ES-I3 (cell line): Measurements from ENCODE around the gene RPL36AL.
"Not testable (repeated sequence)": the region's sequence is repeated elsewhere in the genome, so short reads cannot be mapped to it uniquely, and the experiment has no call there.

Experiments used
- H3K36me3 ChIP-seq: 2 replicates; pipeline ENCODE4 v1.6.1; 2013; ENCODE audit warnings: mild to moderate bottlenecking, low read length, control low read depth, moderate library complexity; ENCODE audit not compliant: insufficient read depth
- H3K4me1 ChIP-seq: 2 replicates; pipeline ENCODE4 v1.6.1; 2013; ENCODE audit warnings: mild to moderate bottlenecking, control low read depth, low read length; ENCODE audit not compliant: insufficient read depth
- H3K9ac ChIP-seq: 2 replicates; pipeline ENCODE4 v1.6.1; 2013; ENCODE audit warnings: low read depth, mild to moderate bottlenecking, low read length, moderate library complexity
- H3K9me3 ChIP-seq: 2 replicates; pipeline ENCODE4 v1.6.1; 2013; ENCODE audit warnings: mild to moderate bottlenecking, low read length, moderate library complexity; ENCODE audit not compliant: control insufficient read depth, insufficient read depth

Gene RPL36AL

DNA sequence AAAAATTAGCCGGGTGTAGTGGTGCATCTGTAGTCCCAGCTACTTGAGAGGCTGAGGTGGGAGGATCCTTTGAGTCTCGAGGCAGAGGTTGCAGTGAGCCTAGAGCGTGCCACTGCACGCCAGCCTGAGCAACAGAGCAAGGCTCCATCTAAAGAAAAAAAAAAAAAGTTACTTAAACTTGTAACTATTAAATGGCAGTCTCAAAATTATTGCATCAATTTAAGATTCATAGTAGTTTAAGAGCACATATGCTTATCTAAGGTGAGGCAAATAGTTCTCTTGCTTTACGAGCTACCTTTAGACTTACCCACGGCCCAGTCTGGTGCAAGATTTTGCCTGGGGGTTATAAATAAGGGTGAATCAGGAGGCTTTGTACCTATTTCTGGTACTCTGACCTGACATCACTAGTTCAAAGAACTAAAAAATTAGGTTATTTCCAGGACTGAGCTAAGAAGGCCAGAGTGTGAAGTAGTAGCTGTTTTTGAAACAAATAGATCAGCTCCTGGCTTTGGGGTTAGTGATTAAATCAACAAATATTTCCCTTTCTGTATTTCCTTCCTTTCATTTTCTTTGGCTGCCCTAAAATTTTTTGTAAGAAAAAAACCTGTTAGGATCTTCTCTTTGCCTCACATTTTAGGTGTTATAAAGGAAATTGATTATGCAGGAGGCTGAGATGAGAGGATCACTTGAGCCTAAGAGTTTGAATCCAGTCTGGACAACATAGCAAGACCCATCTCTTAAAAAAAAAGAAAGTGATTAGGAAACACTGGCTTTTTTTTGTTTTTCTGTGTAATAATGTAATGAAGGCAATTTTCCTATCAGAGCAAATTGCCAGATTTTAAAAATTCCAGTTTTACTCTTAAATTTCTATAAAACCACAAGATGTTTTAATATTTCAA is 3.8 kb upstream of the RPL36AL start:
- Histone ChIP-seq H3K36me3 (no peaks in the 10 kb centered on the region; the same call in none of the 2 replicates), H3K9ac (no peak overlapping the region), H3K9me3 (no peaks in the 10 kb centered on the region), H3K4me1 (peaks cover 5% of the 10 kb centered on the region; the same call in 1 of the 2 replicates)

DNA sequence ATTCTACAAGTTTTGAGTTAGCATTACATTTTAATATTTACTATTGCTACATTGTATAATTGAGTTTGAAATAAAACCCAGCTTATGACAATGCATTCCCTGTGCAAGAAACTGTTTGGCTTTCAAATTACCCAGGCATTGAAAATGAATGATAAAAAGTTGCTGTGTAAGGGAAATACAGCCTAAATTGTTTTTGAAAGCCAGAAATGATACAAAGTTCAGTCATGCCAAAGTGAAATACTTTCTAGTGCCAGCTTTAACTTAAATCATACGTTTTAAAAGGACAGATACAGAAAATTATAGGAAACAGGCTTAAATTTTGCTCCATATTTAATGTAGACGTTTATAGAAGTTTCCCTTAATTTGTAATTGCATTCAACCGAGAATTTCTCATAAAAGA is 3.0 kb upstream of the RPL36AL start:
- H3K9me3 ChIP-seq, result no peaks in the 10 kb centered on the region
- H3K4me1 ChIP-seq, result peaks cover 5% of the 10 kb centered on the region; the same call in 1 of the 2 replicates
- peaks cover 2% of the 10 kb centered on the region for H3K36me3 ChIP-seq
- no peak overlapping the region for H3K9ac ChIP-seq

DNA sequence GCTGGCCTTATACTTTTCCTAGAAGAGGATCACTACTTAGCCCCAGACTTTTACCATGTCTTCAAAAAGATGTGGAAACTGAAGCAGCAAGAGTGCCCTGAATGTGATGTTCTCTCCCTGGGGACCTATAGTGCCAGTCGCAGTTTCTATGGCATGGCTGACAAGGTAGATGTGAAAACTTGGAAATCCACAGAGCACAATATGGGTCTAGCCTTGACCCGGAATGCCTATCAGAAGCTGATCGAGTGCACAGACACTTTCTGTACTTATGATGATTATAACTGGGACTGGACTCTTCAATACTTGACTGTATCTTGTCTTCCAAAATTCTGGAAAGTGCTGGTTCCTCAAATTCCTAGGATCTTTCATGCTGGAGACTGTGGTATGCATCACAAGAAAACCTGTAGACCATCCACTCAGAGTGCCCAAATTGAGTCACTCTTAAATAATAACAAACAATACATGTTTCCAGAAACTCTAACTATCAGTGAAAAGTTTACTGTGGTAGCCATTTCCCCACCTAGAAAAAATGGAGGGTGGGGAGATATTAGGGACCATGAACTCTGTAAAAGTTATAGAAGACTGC is 1.7 kb upstream of the RPL36AL start:
- peaks cover 5% of the 10 kb centered on the region; the same call in 1 of the 2 replicates for H3K4me1 ChIP-seq
- no peaks in the 10 kb centered on the region for H3K9me3 ChIP-seq
- H3K36me3 ChIP-seq, result peaks cover 11% of the 10 kb centered on the region
- peak overlapping the region; percentile 100 for H3K9ac ChIP-seq

DNA sequence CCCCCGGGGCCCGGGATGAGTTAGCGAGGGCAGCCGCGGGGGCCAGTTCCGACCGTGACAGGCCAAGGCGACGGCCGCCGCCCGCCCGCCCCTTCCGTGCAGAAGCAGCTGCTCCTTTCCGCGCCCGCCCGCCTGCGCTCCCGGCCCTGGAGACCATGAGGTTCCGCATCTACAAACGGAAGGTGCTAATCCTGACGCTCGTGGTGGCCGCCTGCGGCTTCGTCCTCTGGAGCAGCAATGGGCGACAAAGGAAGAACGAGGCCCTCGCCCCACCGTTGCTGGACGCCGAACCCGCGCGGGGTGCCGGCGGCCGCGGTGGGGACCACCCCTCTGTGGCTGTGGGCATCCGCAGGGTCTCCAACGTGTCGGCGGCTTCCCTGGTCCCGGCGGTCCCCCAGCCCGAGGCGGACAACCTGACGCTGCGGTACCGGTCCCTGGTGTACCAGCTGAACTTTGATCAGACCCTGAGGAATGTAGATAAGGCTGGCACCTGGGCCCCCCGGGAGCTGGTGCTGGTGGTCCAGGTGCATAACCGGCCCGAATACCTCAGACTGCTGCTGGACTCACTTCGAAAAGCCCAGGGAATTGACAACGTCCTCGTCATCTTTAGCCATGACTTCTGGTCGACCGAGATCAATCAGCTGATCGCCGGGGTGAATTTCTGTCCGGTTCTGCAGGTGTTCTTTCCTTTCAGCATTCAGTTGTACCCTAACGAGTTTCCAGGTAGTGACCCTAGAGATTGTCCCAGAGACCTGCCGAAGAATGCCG is 872 bp upstream of the RPL36AL start:
- Histone ChIP-seq H3K4me1 (peaks cover 5% of the 10 kb centered on the region; the same call in 1 of the 2 replicates), H3K9ac (peak overlapping the region; percentile 100), H3K36me3 (peaks cover 11% of the 10 kb centered on the region), H3K9me3 (no peaks in the 10 kb centered on the region)

DNA sequence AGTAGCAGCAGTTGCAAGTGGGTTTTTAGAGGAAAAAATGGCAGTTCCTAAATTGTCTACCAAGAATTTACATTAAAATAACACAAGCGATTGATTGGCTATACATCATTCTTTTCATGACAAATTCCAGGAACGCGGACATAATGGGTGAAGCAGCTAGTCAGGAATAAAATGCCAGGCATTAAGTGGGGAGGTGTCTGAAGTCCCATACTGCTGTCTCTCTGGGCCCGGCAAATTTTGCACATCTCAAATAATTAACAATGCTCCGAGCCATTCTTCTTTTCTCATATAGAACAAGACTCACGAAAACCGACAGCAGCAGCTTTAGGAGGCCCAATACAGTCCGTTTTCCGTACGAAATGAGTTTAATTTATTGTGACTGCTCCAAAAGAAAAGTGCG is 696 bp downstream of the RPL36AL start:
- H3K36me3 ChIP-seq, result peaks cover 11% of the 10 kb centered on the region
- H3K9me3 ChIP-seq, result no peaks in the 10 kb centered on the region
- H3K4me1 ChIP-seq, result peaks cover 5% of the 10 kb centered on the region; the same call in 1 of the 2 replicates
- H3K9ac ChIP-seq, result peak overlapping the region; percentile 100

DNA sequence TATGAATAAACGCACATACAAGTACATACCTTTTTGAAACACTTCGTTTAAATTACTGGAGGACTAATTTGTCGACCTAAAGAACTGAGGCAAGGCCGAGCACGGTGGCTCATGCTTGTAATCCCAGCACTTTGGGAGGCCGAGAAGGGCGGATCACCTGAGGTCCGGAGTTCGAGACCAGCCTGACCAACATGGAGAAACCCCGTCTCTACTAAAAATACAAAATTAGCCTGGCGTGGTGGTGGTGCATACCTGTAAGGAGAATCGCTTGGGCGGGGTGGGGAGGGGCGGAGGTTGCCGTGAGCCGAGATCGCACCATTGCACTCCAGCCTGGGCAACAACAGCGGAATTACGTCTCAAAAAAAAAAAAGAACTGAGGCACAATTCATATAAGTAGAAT is 1.2 kb downstream of the RPL36AL start:
- not testable (repeated sequence) for H3K4me1 ChIP-seq, H3K9me3 ChIP-seq
- Histone ChIP-seq H3K36me3 (peaks cover 11% of the 10 kb centered on the region), H3K9ac (peak overlapping the region; percentile 100)

DNA sequence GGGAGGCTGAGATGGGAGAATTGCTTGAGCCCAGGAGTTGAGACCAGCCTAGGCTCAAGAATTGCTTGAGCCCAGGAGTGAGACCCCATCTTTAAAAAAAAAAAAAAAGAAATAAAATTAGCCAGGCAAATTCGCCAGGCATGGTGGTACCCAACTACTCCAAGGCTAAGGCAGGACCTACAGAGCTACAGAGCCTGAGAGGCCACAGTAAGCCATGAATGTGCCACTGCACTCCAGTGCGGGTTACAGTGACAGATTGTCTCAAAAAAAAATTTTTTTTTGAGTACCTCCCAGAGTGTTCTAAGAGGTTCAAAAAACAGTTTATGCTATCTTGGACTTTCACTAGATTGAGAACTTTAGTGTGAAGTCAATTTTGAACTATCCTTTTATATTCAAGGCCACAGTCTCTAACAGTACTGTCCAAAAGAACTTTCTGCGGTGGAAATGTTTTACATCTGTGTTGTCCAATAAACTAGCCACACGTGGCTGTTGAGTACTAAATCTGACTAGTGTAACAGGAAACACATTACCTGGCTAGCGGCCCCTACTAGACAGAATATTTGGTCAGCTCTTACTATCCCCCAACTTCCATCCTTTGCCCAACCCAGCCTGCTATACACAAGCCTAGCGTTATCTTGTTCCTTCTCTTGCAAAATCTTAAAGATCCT is 2.4 kb downstream of the RPL36AL start:
- Histone ChIP-seq H3K9ac (no peak overlapping the region), H3K9me3 (no peaks in the 10 kb centered on the region), H3K4me1 (peaks cover 5% of the 10 kb centered on the region; the same call in 1 of the 2 replicates), H3K36me3 (peaks cover 11% of the 10 kb centered on the region)

DNA sequence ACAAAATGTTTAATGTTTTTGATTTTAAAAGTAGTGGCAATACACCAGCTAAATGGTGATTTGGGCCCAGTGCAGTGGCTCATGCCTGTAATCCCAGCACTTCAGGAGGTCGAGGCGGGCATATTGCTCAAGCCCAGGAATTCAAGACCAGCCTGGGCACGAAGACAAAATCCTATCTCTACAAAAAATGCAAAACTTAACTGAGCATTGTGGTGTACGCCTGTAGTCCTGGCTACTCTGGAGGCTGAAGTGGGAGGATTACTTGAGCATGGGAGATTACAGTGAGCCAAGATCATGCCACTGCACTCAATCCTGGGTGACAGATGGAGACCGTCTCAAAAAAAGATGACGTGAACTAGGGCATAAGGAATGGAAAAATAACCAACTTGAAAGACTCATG is 4.7 kb downstream of the RPL36AL start:
- H3K9me3 ChIP-seq, result no peaks in the 10 kb centered on the region
- no peaks in the 10 kb centered on the region for H3K4me1 ChIP-seq
- no peak overlapping the region for H3K9ac ChIP-seq
- peaks cover 11% of the 10 kb centered on the region for H3K36me3 ChIP-seq

DNA sequence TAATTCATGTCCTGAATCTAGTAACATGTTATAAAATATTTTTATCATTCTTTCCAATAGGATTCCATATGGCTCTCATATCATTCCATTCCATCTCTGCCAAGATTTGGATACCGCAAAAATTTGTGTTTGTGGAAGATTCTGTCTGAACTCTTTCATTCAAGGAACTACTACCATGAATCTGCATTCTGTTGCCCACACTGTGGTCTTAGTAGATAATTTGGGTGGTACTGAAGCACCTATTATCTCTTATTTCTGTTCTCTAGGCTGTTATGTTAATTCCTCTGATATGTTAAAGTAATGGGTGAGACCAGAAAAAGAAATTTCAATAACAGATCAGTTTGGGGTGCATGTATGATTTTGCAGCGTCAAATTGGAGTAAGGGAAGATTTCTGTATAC is 6.2 kb downstream of the RPL36AL start:
- H3K9ac ChIP-seq, result no peak overlapping the region
- peaks cover 11% of the 10 kb centered on the region for H3K36me3 ChIP-seq
- H3K9me3 ChIP-seq, result no peaks in the 10 kb centered on the region
- no peaks in the 10 kb centered on the region for H3K4me1 ChIP-seq

DNA sequence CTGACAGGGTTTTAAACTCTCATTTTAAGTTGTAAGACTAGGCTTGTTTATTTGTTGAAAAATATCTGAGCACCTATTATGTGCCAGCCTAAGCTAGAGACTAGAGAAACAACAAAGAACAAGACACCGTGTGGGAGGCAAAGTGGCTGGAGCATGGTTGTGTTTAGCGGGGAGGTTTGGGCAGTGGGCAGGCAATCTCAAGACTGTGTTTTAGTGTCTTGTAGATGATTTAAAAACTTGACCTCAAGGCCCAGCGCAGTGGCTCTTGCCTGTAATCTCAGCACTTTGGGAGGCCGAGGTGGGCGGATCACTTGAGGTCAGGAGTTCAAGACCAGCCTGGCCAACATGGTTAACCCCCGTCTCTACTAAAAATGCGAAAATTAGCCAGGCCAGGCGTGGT is 7.8 kb downstream of the RPL36AL start:
- Histone ChIP-seq H3K36me3 (peaks cover 2% of the 10 kb centered on the region), H3K4me1 (0 out of 2 replicates have a peak, but pooled peaks cover 4% of the 10 kb centered on the region), H3K9ac (no peak overlapping the region)

DNA sequence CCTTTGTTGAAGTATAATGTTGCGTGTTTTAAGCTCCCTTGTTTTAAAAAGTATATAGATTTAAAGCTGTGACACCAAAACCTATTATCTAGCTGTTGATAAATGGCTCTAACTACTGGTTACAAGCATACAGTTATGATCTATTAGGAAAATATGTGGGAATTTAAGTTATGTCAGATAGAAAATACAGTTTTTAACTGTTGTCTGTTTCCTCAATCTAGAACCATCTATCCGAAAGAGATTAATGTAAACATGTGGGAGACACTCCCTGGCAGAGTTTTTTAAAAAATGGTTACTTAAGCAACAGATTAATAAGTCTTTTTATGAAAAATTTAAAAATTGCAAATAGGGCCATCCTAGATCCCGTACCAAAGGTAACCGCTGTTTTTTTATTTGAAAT is 8.2 kb downstream of the RPL36AL start:
- no peaks in the 10 kb centered on the region for H3K9me3 ChIP-seq
- no peak overlapping the region for H3K9ac ChIP-seq
- H3K4me1 ChIP-seq, result 0 out of 2 replicates have a peak, but pooled peaks cover 4% of the 10 kb centered on the region
- no peaks in the 10 kb centered on the region; the same call in 1 of the 2 replicates for H3K36me3 ChIP-seq

More for the DNA sequence above, 7.8 kb downstream of the RPL36AL start:
- no peaks in the 10 kb centered on the region for H3K9me3 ChIP-seq

DNA sequence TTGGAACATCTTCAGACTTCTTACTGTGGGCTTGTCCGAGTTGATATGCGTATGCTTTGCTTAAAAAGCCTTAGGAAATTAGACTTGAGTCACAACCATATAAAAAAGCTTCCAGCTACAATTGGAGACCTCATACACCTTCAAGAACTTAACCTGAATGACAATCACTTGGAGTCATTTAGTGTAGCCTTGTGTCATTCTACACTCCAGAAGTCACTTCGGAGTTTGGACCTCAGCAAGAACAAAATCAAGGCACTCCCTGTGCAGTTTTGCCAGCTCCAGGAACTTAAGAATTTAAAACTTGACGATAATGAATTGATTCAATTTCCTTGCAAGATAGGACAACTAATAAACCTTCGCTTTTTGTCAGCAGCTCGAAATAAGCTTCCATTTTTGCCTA is 12.8 kb downstream of the RPL36AL start:
- H3K4me1 ChIP-seq, result 0 out of 2 replicates have a peak, but pooled peaks cover 4% of the 10 kb centered on the region
- no peaks in the 10 kb centered on the region for H3K9me3 ChIP-seq
- H3K36me3 ChIP-seq, result no peaks in the 10 kb centered on the region; the same call in 1 of the 2 replicates
- no peak overlapping the region for H3K9ac ChIP-seq

DNA sequence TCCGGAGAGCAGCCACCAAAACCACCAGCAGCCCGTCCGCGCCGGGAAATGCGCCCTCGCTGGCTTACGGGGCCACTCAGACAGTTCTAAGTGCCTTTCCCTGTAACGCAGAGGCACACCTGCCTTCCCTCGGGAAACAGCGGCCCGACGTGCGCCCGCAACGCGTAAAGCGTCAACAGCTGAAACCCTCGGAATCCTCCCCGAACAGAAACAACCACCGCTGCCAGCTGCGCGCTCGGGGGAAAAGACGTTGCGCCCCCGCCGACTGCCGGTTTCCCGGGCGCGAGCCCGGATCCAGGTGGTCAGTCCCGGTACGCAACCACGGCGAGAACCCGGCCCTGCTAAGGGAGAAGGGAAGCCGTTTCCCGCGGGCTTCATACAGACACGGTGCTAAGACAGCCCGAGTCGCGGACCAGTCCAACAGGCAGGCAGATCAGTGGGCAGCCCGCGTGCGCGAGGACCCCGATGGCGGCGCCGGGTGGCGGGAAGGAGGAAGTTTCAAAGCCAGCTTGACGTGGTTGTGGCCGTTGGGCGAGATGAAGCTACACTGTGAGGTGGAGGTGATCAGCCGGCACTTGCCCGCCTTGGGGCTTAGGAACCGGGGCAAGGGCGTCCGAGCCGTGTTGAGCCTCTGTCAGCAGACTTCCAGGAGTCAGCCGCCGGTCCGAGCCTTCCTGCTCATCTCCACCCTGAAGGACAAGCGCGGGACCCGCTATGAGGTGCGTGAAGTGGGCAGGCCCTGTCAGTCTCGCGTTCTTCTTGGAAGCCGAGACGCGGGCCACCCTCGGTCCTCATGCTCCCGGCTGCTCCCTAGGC is 21.7 kb downstream of the RPL36AL start, which contains the start of gene LRR1:
Gene LRR1 (plus strand): TSS at position 456 of the 816 bp plus-strand sequence. CDS start 81 bp downstream, at position 537.
- Histone ChIP-seq H3K9me3 (no peaks in the 10 kb centered on the region), H3K4me1 (0 out of 2 replicates have a peak, but pooled peaks cover 4% of the 10 kb centered on the region), H3K36me3 (no peaks in the 10 kb centered on the region), H3K9ac (peak within 1 kb of the TSS; percentile 94)
